NOMO-1 treated with dmso at 0.1 percent for 144 hours (cell line): ENCODE results near the gene OPN1MW.
"Not testable (repeated sequence)": the region's sequence is repeated elsewhere in the genome, so short reads cannot be mapped to it uniquely, and the experiment has no call there.

Experiments used
- DNase-seq: peaks from one replicate; lab custom pipeline; 2025; ENCODE audit not compliant: unreplicated experiment; lab: John Stamatoyannopoulos, UW

OPN1MW gene

GRCh38 chrX:154209670-154210418, 27.4 kb downstream of the OPN1MW start:
- not testable (repeated sequence) for DNase-seq

DNA sequence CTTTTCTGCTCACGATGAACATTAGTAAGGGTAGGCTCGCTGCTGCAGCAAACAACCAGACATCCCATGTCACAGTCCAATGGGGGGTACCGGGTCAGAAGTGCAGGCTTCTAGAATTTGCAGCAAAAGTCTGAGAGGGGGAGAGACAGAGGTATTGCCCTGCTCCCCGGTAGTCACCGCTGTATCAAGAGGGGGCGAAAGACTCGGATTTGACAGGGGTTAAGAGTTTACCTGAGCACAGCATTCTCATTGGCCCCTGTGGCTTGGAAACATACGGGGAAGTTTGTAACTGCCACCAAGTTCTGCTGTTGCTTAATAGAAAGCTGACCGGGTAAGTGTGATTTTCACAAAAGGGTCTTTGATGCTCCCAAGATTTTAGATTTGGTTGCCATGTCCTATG, 28.7 kb downstream of the OPN1MW start:
- not testable (repeated sequence) for DNase-seq

DNA sequence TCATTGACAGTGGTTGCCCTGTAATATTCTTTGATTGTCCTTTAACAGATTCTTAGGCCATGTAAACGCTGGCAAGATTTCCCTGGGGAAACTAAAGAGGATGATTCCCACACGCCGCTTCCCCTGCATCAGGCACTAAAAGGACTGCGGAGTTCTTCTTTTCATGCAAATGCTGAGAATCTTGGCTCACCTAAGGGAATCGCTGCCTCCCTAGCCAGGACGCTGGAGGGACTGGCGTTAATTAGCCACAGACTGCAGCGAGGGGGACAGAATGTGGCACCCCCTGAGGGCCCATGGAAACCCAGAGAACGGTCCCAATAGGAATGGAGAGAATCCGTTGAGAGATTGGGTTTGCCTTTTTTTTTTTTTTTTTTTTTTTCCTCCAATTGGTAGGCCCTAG, 29.1 kb downstream of the OPN1MW start:
- DNase-seq: not testable (repeated sequence)

- not testable (repeated sequence) for DNase-seq
Measured at GRCh38 chrX:154219456-154219855, 37.1 kb downstream of the OPN1MW start, which contains the start of gene OPN1MW2. Gene OPN1MW2, plus strand, starts transcription at chrX:154219756. Its CDS starts 60 bp downstream, at chrX:154219816.

GRCh38 chrX:154225292-154225691, 42.9 kb downstream of the OPN1MW start:
- DNase-seq: not testable (repeated sequence)

- not testable (repeated sequence) for DNase-seq
Measured at GRCh38 chrX:154226706-154227105, 44.3 kb downstream of the OPN1MW start.

GRCh38 chrX:154231443-154231842, 49.0 kb downstream of the OPN1MW start:
- DNase-seq: not testable (repeated sequence)

- not testable (repeated sequence) for DNase-seq
Measured at GRCh38 chrX:154233620-154234019, 51.2 kb downstream of the OPN1MW start.

DNA sequence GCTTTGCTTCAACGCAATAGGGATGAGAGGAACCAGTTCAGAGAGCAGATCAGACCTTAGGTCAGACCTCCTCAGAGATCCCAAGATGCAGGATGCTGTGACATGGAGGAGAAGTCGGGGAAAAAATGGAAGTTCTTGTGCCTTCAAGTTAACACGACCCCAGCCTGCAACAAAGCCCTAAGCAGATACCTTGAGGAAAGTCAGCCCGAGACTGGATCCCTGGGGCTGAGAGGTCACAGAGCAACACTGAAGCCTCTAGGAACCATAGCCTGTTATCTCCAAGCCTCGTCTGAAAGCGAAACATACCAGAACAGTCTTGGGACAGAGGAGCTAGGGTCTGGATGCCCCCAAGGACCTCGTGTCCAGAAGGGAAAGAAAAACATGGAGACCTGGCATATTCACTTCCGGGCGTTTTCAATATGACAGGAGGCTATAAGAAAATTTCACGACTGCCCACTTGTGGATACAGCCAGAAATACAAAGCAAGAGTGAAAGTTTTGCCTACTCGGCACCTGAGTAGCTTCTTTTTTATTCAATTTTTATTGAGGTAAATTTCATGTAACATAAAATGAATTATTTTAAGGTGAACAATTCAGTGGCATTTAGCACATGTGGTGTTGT, 56.7 kb downstream of the OPN1MW start:
- DNase-seq: not testable (repeated sequence)

DNA sequence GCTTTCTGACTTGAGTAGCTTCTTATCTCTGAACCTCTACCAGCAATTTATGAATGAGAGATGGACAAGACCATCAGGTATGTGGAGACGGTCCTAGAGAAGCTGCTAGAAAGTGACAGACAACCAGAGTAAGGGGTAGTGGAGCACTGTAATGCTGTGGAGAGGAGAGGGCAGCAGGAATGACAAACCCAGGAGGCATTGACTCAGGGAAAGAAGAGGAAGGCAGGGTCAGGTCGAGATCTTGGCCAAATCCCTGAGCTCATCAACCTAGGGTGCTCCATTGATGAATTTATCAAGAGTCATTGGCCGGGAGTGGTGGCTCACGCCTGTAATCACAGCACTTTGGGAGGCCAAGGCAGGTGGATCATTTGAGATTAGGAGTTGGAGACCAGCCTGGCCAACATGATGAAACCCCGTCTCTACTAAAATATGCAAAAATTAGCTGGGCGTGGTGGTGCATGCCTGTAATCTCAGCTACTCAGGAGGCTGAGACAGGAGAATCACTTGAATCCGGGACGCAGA, 57.6 kb downstream of the OPN1MW start:
- DNase-seq: not testable (repeated sequence)
